Uterus (tissue), 4 donors: ENCODE measurements around the gene RABGAP1L. TPM values are rescaled to one million over a fixed set of nuclear protein-coding genes. Genes with fewer than 3 reads are reported as not detected.
"Not testable (repeated sequence)": the region's sequence is repeated elsewhere in the genome, so short reads cannot be mapped to it uniquely, and the experiment has no call there.

Source experiments
- DNase-seq, 2 donors: peaks; one replicate each; pipeline ENCODE4 v3.0.0-alpha.2; 2019 to 2020
- H3K27ac ChIP-seq, 2 donors: fragments of 200-600 bp; sonication (generic); 1 replicate in 1 of 2; 2 replicates in 1 of 2; pipeline ENCODE4 v1.5.1; 2016 to 2018
- H3K27me3 ChIP-seq, 2 donors: fragments of 200-600 bp; sonication (generic); one replicate each; pipeline ENCODE4 v1.5.1; 2018 to 2019; ENCODE audit warnings: control low read depth in 1 of 2
- H3K36me3 ChIP-seq, 2 donors: fragments of 200-600 bp; sonication (generic); one replicate each; pipeline ENCODE4 v1.5.1; 2019; ENCODE audit warnings: control low read depth in 1 of 2
- H3K4me1 ChIP-seq, 2 donors: fragments of 200-600 bp; sonication (generic); one replicate each; pipeline ENCODE4 v1.5.1; 2018 to 2019; ENCODE audit warnings: control low read depth in 1 of 2
- H3K4me3 ChIP-seq, 2 donors: fragments of 200-600 bp; sonication (generic); 1 replicate in 1 of 2; 2 replicates in 1 of 2; pipeline ENCODE4 v1.5.1; 2018 to 2019; ENCODE audit warnings: mild to moderate bottlenecking in 1 of 2
- H3K9me3 ChIP-seq, 2 donors: fragments of 200-600 bp; sonication (generic); one replicate each; pipeline ENCODE4 v1.5.1; 2019; ENCODE audit warnings: control low read depth in 1 of 2
- POLR2A ChIP-seq, 2 donors: fragments of 450-650 bp; IDR thresholded peaks; one replicate each; pipeline ENCODE4 v1.6.1; 2016; ENCODE audit warnings: antibody characterized with exemption in 2 of 2, mild to moderate bottlenecking in 1 of 2, moderate library complexity in 1 of 2
- intact Hi-C: fragments of 100-400 bp; cut with DNase I; formaldehyde crosslinking; loops from one replicate; pipeline ENCODE4 v1.15.1; 2023; ENCODE audit warnings: low total_unique reads
- total RNA-seq, 4 donors: library from RNA; depleted of rRNA in 3 of 4; stranded (reverse); fragments of >200 nt in 3 of 4; gene quantifications; one replicate each; pipeline versions ENCODE4 v1.1.0 to v1.2.4, GENCODE V29; 2014 to 2023
- TF ChIP-seq, protein P1 (sequence below), 4 experiments: fragments of 200-600 bp in 2 of 4; fragments of 450-650 bp in 2 of 4; sonication (generic) in 2 of 4; IDR thresholded peaks; one replicate each; pipeline ENCODE4 v1.5.1; 2016 to 2019; ENCODE audit warnings: antibody characterized with exemption in 4 of 4, mild to moderate bottlenecking in 2 of 4, moderate library complexity in 1 of 4
- donor health status: DM: yes; HTN: yes; CAD: no.

RABGAP1L gene
- total RNA-seq, 4 donors from 2014 or later: 19.1 to 93.7 (median 35.1) TPM

DNA sequence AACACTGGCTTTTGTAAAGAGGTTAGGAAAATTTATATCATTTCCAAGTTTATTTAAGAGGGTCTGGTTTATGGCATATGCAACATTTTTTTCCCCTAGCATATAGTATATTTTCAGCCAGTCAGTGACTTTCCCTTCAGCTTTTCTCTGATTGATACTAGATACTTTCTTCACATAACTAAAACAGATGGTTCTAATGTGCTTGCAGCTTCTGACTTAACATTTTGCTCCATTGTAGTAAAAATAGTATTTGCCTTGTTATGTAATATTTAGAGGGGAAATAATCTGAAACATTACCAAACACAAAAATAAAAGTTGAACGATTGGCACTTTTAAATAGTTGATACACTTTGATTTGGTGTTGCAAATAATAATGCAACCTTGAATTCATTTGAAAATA, 480.1 kb downstream of the RABGAP1L start:
- Histone ChIP-seq H3K9me3 (no peaks in the 10 kb centered on the region), H3K27me3 (no peaks in the 10 kb centered on the region), H3K4me1 (no peaks in the 10 kb centered on the region), H3K4me3 (no peak overlapping the region), H3K36me3 (no peaks in the 10 kb centered on the region), H3K27ac (no peak overlapping the region)
- DNase-seq: no peak
- intact Hi-C loops: no loop called here
- TF ChIP-seq, protein P1, sequence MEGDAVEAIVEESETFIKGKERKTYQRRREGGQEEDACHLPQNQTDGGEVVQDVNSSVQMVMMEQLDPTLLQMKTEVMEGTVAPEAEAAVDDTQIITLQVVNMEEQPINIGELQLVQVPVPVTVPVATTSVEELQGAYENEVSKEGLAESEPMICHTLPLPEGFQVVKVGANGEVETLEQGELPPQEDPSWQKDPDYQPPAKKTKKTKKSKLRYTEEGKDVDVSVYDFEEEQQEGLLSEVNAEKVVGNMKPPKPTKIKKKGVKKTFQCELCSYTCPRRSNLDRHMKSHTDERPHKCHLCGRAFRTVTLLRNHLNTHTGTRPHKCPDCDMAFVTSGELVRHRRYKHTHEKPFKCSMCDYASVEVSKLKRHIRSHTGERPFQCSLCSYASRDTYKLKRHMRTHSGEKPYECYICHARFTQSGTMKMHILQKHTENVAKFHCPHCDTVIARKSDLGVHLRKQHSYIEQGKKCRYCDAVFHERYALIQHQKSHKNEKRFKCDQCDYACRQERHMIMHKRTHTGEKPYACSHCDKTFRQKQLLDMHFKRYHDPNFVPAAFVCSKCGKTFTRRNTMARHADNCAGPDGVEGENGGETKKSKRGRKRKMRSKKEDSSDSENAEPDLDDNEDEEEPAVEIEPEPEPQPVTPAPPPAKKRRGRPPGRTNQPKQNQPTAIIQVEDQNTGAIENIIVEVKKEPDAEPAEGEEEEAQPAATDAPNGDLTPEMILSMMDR (IDR thresholded peaks at IDR 0.05): no peak
- no peak for TF ChIP-seq POLR2A (IDR thresholded peaks at IDR 0.05)

DNA sequence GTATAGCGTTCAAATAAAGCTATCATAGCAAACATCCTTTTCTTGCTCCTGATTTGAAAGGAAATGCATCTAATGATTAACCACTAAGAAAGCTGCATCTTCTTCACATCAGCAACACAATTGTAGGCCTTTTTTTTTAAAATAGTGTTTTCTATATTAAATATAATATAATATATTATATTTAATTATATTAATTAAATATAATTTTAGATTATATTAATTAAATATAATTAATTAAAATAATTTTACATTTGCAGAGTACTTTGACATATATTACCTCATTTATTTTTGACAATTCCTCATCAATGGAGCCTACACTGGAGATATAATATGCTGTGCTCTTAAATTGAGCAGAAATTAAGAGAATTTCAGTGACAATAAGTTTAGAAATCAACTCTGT, 481.5 kb downstream of the RABGAP1L start:
- intact Hi-C loops: no loop called here
- DNase-seq: no peak
- no peaks in the 10 kb centered on the region for H3K4me1 ChIP-seq
- H3K27me3 ChIP-seq: no peaks in the 10 kb centered on the region
- no peaks in the 10 kb centered on the region for H3K9me3 ChIP-seq
- no peaks in the 10 kb centered on the region for H3K36me3 ChIP-seq
- H3K4me3 ChIP-seq: no peak overlapping the region
- TF ChIP-seq, protein P1 (IDR thresholded peaks at IDR 0.05): no peak
- no peak for TF ChIP-seq POLR2A (IDR thresholded peaks at IDR 0.05)
- no peak overlapping the region for H3K27ac ChIP-seq

DNA sequence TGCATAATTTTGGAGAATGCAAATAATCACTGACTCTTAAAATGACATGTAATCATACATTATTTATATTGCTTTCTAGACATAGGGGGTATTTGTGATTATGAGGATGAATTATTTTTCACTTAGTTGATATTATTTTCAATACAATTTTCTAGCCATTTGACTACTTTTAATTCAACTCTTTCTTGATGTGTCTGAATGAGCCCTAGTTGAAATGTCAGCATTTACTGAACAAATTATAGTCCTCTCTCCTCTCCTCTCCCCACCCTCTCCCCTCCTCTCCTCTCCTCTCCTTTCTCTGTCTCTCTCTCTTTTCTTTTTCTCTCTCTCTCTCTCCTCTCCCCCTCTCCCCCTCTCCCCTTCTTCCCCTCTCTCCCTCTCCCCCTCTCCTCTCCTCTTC, 483.1 kb downstream of the RABGAP1L start:
- Histone ChIP-seq H3K4me1 (no peaks in the 10 kb centered on the region), H3K4me3 (no peak overlapping the region), H3K27me3 (no peaks in the 10 kb centered on the region), H3K36me3 (no peaks in the 10 kb centered on the region), H3K27ac (no peak overlapping the region), H3K9me3 (no peaks in the 10 kb centered on the region)
- intact Hi-C loops: no loop called here
- TF ChIP-seq, protein P1 (IDR thresholded peaks at IDR 0.05): no peak
- no peak for TF ChIP-seq POLR2A (IDR thresholded peaks at IDR 0.05)
- DNase-seq: no peak

DNA sequence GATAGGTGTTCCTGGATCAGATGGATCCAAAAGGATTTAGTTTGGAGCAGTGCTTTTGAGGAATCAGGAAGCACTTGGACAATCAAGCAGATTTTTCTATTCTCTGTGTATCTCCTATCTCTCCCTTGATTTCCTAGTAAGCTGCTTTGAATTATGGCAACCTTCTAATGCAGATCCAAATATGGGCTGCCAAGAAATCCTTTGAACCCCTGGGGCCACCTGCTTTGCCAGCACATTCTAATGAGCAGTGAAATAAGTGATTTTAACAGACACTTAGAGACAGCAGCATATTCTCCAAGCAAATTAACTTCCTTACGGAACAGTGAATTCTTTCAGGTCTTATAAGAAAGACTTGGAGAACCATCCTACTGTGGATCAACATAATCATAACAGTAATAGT, 483.9 kb downstream of the RABGAP1L start:
- no peaks in the 10 kb centered on the region for H3K9me3 ChIP-seq
- no peaks in the 10 kb centered on the region for H3K4me1 ChIP-seq
- TF ChIP-seq, protein P1 (IDR thresholded peaks at IDR 0.05): no peak
- no peak for TF ChIP-seq POLR2A (IDR thresholded peaks at IDR 0.05)
- intact Hi-C loops: no loop called here
- no peaks in the 10 kb centered on the region for H3K27me3 ChIP-seq
- no peak overlapping the region for H3K27ac ChIP-seq
- H3K36me3 ChIP-seq: no peaks in the 10 kb centered on the region
- H3K4me3 ChIP-seq: no peak overlapping the region
- DNase-seq: no peak

DNA sequence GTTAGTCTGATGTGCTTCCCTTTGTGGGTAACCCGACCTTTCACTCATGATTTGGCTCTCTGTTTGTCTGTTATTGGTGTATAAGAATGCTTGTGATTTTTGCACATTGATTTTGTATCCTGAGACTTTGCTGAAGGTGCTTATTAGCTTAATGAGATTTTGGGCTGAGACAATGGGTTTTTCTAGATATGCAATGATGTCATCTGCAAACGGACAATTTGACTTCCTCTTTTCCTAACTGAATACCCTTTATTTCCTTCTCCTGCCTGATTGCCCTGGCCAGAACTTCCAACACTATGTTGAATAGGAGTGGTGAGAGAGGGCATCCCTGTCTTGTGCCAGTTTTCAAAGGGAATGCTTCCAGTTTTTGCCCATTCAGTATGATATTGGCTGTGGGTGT, 490.3 kb downstream of the RABGAP1L start:
- H3K4me1 ChIP-seq, H3K9me3 ChIP-seq, intact Hi-C loops, H3K36me3 ChIP-seq, H3K27ac ChIP-seq, H3K27me3 ChIP-seq, H3K4me3 ChIP-seq, DNase-seq: not testable (repeated sequence)

DNA sequence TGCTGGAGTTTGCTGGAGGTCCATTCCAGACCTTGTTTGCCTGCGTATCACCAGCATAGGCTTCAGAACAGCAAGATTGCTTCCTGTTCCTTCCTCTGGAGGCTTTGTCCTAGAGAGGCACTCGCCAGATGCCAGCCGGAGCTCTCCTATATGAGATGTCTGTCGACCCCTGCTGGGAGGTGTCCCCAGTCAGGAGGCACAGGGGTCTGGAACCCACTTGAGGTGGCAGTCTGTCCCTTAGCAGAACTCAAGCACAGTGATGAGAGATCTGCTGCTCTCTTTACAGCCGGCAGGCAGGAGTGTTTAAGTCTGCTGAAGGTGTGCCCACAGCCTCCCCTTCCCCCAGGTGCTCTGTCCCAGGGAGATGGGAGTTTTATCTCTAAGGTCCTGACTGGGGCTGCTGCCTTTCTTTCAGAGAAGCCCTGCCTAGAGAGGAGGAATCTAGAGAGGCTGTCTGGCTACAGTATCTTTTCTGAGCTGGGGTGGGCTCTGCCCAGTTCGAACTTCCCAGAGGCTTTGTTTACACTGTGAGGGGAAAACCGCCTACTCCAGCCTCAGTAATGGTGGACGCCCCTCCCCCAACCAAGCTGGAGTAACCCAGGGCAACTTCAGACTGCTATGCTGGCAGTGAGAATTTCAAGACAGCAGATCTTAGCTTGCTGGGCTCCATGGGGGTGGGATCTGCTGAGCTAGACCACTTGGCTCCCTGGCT, 493.4 kb downstream of the RABGAP1L start:
- intact Hi-C loops: no loop called here
- Histone ChIP-seq H3K4me1 (no peaks in the 10 kb centered on the region), H3K4me3 (no peak overlapping the region), H3K27ac (no peak overlapping the region), H3K27me3 (no peaks in the 10 kb centered on the region), H3K9me3 (no peaks in the 10 kb centered on the region), H3K36me3 (no peaks in the 10 kb centered on the region)
- DNase-seq: no peak
- TF ChIP-seq POLR2A (IDR thresholded peaks at IDR 0.05): no peak
- TF ChIP-seq, protein P1 (IDR thresholded peaks at IDR 0.05): no peak
